A549 (cell line): ENCODE measurements around the gene TNS2. TPM values are rescaled to one million over a fixed set of nuclear protein-coding genes. Genes with fewer than 3 reads are reported as not detected.
A peak's percentile ranks its signal among the peaks of the same experiment; 100 is the strongest.

Source experiments
- ATAC-seq, 2 experiments: fragments of 200-7000 bp in 1 of 2; fragments of >200 bp in 1 of 2; cut with Nextera tagmentation in 1 of 2; cut with Tn5 transposase in 1 of 2; 3 replicates each; pipeline versions ENCODE4 v1.8.0 to v1.9.1; 2018 to 2020; ENCODE audit warnings: mild to moderate bottlenecking in 1 of 2, moderate library complexity in 1 of 2
- CTCF ChIA-PET: fragments of 300-600 bp; sonication (Branson Sonifier 250); formaldehyde crosslinking; extraction: SDS; loops from one replicate; lab custom pipeline; 2021; ENCODE audit warnings: antibody characterized with exemption, inconsistent platforms; lab: Yijun Ruan, JAX
- POLR2A ChIA-PET: fragments of 350-600 bp; formaldehyde crosslinking; extraction: SDS; loops from one replicate; lab custom pipeline; 2021; ENCODE audit warnings: antibody characterized with exemption, inconsistent platforms; lab: Yijun Ruan, JAX
- DNase-seq, 2 experiments: peaks; one replicate each; pipeline versions ENCODE4 v3.0.0 to v3.0.0-alpha.2; 2011 to 2016; ENCODE audit warnings: low read depth in 1 of 2, low spot score in 1 of 2
- FAIRE-seq: peaks from 2 replicates; lab custom pipeline; 2011; peaks lifted over from hg19 to GRCh38; lab: Jason Lieb, UNC
- H3K27ac ChIP-seq, 2 experiments: fragments of >200 bp; sonication (Bioruptor Twin); formaldehyde crosslinking; 3 replicates each; pipeline ENCODE4 v1.5.1; 2016 to 2017
- H3K4me1 ChIP-seq: fragments of >200 bp; sonication (Bioruptor Twin); formaldehyde crosslinking; 3 replicates; pipeline ENCODE4 v1.6.1; 2016
- H3K4me2 ChIP-seq: fragments of >200 bp; sonication (Bioruptor Twin); formaldehyde crosslinking; 3 replicates; pipeline ENCODE4 v1.6.1; 2016
- H3K4me3 ChIP-seq: fragments of >200 bp; sonication (Bioruptor Twin); formaldehyde crosslinking; 3 replicates; pipeline ENCODE4 v1.5.1; 2016
- H3K9me3 ChIP-seq: fragments of >200 bp; sonication (Bioruptor Twin); formaldehyde crosslinking; 3 replicates; pipeline ENCODE4 v1.6.1; 2016
- ATOH8 ChIP-seq: fragments of 250-450 bp; sonication (Bioruptor Pico); IDR thresholded peaks from 2 replicates; pipeline ENCODE4 v1.5.0; 2020; ENCODE audit warnings: low read depth, mild to moderate bottlenecking, moderate library complexity
- ESRRA ChIP-seq: fragments of 150-350 bp; IDR thresholded peaks from 2 replicates; pipeline ENCODE4 v1.6.1; 2014; ENCODE audit warnings: mild to moderate bottlenecking, low read length, borderline replicate concordance
- FOSB ChIP-seq: fragments of 250-450 bp; sonication (Bioruptor Pico); IDR thresholded peaks from 2 replicates; pipeline ENCODE4 v1.5.0; 2020; ENCODE audit warnings: mild to moderate bottlenecking, moderate library complexity
- FOSL2 ChIP-seq, 2 experiments: fragments of 450-650 bp in 1 of 2; fragments of >200 bp in 1 of 2; sonication (Bioruptor Twin) in 1 of 2; formaldehyde crosslinking; IDR thresholded peaks; 2 replicates each; pipeline versions ENCODE4 v1.5.0 to v1.6.1; 2016 to 2020; ENCODE audit warnings: mild to moderate bottlenecking in 1 of 2, moderate library complexity in 1 of 2
- HMGXB4 ChIP-seq: fragments of 250-450 bp; sonication (Bioruptor Pico); IDR thresholded peaks from 2 replicates; pipeline ENCODE4 v1.5.0; 2021; ENCODE audit warnings: mild to moderate bottlenecking, moderate library complexity, borderline replicate concordance
- HOXA7 ChIP-seq: fragments of 250-450 bp; sonication (Bioruptor Pico); IDR thresholded peaks from 2 replicates; pipeline ENCODE4 v1.5.0; 2020; ENCODE audit warnings: mild to moderate bottlenecking, moderate library complexity
- JUN ChIP-seq, 2 experiments: fragments of >200 bp; sonication (Bioruptor Twin); formaldehyde crosslinking; IDR thresholded peaks; 2 replicates in 1 of 2; 3 replicates in 1 of 2; pipeline ENCODE4 v1.6.1; 2016 to 2017
- JUNB ChIP-seq: fragments of >200 bp; sonication (Bioruptor Twin); formaldehyde crosslinking; IDR thresholded peaks from 2 replicates; pipeline ENCODE4 v1.6.1; 2016
- MAZ ChIP-seq: fragments of 150-350 bp; IDR thresholded peaks from 2 replicates; pipeline ENCODE4 v1.6.1; 2014; ENCODE audit warnings: antibody characterized with exemption, low read depth, low read length, borderline replicate concordance
- MYC ChIP-seq: IDR thresholded peaks from 2 replicates; pipeline ENCODE4 v1.6.1; 2012; ENCODE audit warnings: mild to moderate bottlenecking, inconsistent platforms, low read length, improper control_type of control experiment, borderline replicate concordance
- POLR2A ChIP-seq: IDR thresholded peaks from 2 replicates; pipeline ENCODE4 v1.6.1; 2012; ENCODE audit warnings: mild to moderate bottlenecking, low read length
- RAD21 ChIP-seq, 2 experiments: fragments of >200 bp in 1 of 2; sonication (Bioruptor Twin) in 1 of 2; formaldehyde crosslinking in 1 of 2; IDR thresholded peaks in 1 of 2; conservative IDR thresholded peaks in 1 of 2; 2 replicates in 1 of 2; 3 replicates in 1 of 2; pipeline ENCODE4 v1.6.1; 2012 to 2018; ENCODE audit warnings: inconsistent platforms in 1 of 2
- RARB ChIP-seq: fragments of 250-450 bp; sonication (Bioruptor Pico); IDR thresholded peaks from 2 replicates; pipeline ENCODE4 v1.8.0; 2021; ENCODE audit warnings: mild to moderate bottlenecking, moderate library complexity
- RCOR1 ChIP-seq: fragments of 150-350 bp; IDR thresholded peaks from 2 replicates; pipeline ENCODE4 v1.6.1; 2014; ENCODE audit warnings: antibody characterized with exemption, low read length, low read depth
- TP53 ChIP-seq: fragments of 250-450 bp; sonication (Bioruptor Pico); IDR thresholded peaks from 2 replicates; pipeline ENCODE4 v1.5.0; 2021; ENCODE audit warnings: mild to moderate bottlenecking, moderate library complexity
- USF2 ChIP-seq: fragments of 450-650 bp; IDR thresholded peaks from 2 replicates; pipeline ENCODE4 v1.6.1; 2014; ENCODE audit warnings: antibody characterized with exemption
- ZSCAN20 ChIP-seq: fragments of 250-450 bp; sonication (Bioruptor Pico); IDR thresholded peaks from 2 replicates; pipeline ENCODE4 v1.8.0; 2022; ENCODE audit warnings: mild to moderate bottlenecking, moderate library complexity
- WGBS: methylation state at CpG from one replicate; pipeline ENCODE4 v1.1.6; 2017; ENCODE audit errors: missing lambda C conversion rate; 5-methylcytosine and 5-hydroxymethylcytosine counted together
- polyA plus RNA-seq, 4 experiments: library from polyadenylated mRNA; depleted of rRNA in 3 of 4; stranded (reverse); fragments of >200 nt; fragmentation: RNase III in 1 of 4; extraction: RNeasy Plus Mini Kit Qiagen cat#74134 plus additional on column Dnase treatment in 1 of 4; gene quantifications; 2 replicates in 3 of 4; 3 replicates in 1 of 4; pipeline ENCODE4 v1.2.3, GENCODE V29; 2011 to 2017
- TF ChIP-seq, protein P1 (sequence below): IDR thresholded peaks from 2 replicates; pipeline ENCODE4 v1.6.1; 2012
- TF ChIP-seq, protein P2 (sequence below): IDR thresholded peaks from 2 replicates; pipeline ENCODE4 v1.6.1; 2012

Gene TNS2
- polyA plus RNA-seq, 2 of the 4 experiments (the other 2 are of a cell fraction), result 11.5 to 15.3 TPM

- TF ChIP-seq, protein P1, sequence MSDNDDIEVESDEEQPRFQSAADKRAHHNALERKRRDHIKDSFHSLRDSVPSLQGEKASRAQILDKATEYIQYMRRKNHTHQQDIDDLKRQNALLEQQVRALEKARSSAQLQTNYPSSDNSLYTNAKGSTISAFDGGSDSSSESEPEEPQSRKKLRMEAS, result peak; percentile 91
- no peak for TF ChIP-seq RAD21 (conservative IDR thresholded peaks at IDR 0.05 in 1 of 2, IDR thresholded peaks at IDR 0.05 in 1 of 2)
These were observed 43.7 kb upstream of the TNS2 start, which contains the start of gene EIF4B (continued) for GRCh38 chr12:53005986-53006809.

- no peaks in the 10 kb centered on the region for H3K9me3 ChIP-seq
- ChIA-PET CTCF (interaction anchor here (1.7 to 4.0 kb wide), 4 partner anchors 13 to 122 kb away, joined by 3 to 32 read pairs (median 12); partner anchors contain the start of gene KRT8), POLR2A (interaction anchor here (0.6 to 3.5 kb wide), 21 partner anchors 8 to 982 kb away, joined by 3 to 44 read pairs (median 5); partner anchors contain the start of genes KRT8, TARBP2 and TNS2)
- FAIRE-seq (no peak), DNase-seq (peak; percentile 88 to 93), ATAC-seq (peak; percentile 77)
- 1% methylated on average over 28 of the region's 38 CpGs for WGBS
- peaks cover 51% of the 10 kb centered on the region for H3K4me1 ChIP-seq
- peak overlapping the region; percentile 95 to 99 for H3K27ac ChIP-seq
- TF ChIP-seq RARB (peak; percentile 76; the same call in 1 of the 2 replicates), USF2 (peak; percentile 65), FOSB (0 out of 2 replicates have a peak, but pooled peaks have one; percentile 59), MYC (peak; percentile 91), POLR2A (peak; percentile 56), TP53 (peak; percentile 43; the same call in 1 of the 2 replicates), ATOH8 (CRISPR knock-in tag) (0 out of 2 replicates have a peak, but pooled peaks have one; percentile 44), RCOR1 (no peak), HOXA7 (CRISPR knock-in tag) (peak; percentile 85), FOSL2 (IDR thresholded peaks at IDR 0.05) (no peak), FOSL2 (CRISPR knock-in tag; IDR thresholded peaks at IDR 0.05) (no peak), JUN (IDR thresholded peaks at IDR 0.05) (peak; percentile 25 to 58; a peak in 2 of 5 replicates), MAZ (no peak), HMGXB4 (CRISPR knock-in tag) (peak; percentile 52; the same call in 1 of the 2 replicates), ESRRA (no peak), JUNB (no peak), ZSCAN20 (no peak)
- TF ChIP-seq, protein P2, sequence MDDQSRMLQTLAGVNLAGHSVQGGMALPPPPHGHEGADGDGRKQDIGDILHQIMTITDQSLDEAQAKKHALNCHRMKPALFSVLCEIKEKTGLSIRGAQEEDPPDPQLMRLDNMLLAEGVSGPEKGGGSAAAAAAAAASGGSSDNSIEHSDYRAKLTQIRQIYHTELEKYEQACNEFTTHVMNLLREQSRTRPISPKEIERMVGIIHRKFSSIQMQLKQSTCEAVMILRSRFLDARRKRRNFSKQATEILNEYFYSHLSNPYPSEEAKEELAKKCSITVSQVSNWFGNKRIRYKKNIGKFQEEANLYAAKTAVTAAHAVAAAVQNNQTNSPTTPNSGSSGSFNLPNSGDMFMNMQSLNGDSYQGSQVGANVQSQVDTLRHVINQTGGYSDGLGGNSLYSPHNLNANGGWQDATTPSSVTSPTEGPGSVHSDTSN, result peak; percentile 40; the same call in 1 of the 2 replicates
- TF ChIP-seq, protein P1, result peak; percentile 96
- peak overlapping the region; percentile 88 for H3K4me3 ChIP-seq
- peak overlapping the region; percentile 80 for H3K4me2 ChIP-seq
These were observed 43.0 kb upstream of the TNS2 start for GRCh38 chr12:53006810-53007309.
